Keratinocyte (primary cell): Measurements from ENCODE around the gene PRODH. TPM values are rescaled to one million over a fixed set of nuclear protein-coding genes. Genes with fewer than 3 reads are reported as not detected.
"Not testable (repeated sequence)": the region's sequence is repeated elsewhere in the genome, so short reads cannot be mapped to it uniquely, and the experiment has no call there.

Experiments
- DNase-seq: peaks from one replicate; pipeline ENCODE4 v3.0.0-alpha.2; 2011; ENCODE audit warnings: low read depth, missing footprints, low spot score
- FAIRE-seq: peaks from 2 replicates; lab custom pipeline; 2011; peaks lifted over from hg19 to GRCh38; lab: Jason Lieb, UNC
- H2AFZ ChIP-seq: 2 replicates; pipeline ENCODE4 v1.6.0; 2012; ENCODE audit warnings: low read length, control low read depth, inconsistent platforms; ENCODE audit not compliant: control insufficient read depth
- H3K27ac ChIP-seq: 2 replicates; pipeline ENCODE4 v1.5.1; 2011; ENCODE audit warnings: low read length; ENCODE audit not compliant: control insufficient read depth, insufficient read depth
- H3K27me3 ChIP-seq: 3 replicates; pipeline ENCODE4 v1.6.0; 2011; ENCODE audit warnings: low read length; ENCODE audit not compliant: control insufficient read depth, insufficient read depth; ENCODE audit errors: extremely low read depth
- H3K36me3 ChIP-seq, 2 experiments: 2 replicates in 1 of 2; 3 replicates in 1 of 2; pipeline ENCODE4 v1.5.1; 2011; ENCODE audit warnings: low read length in 2 of 2, mild to moderate bottlenecking in 1 of 2; ENCODE audit not compliant: control insufficient read depth in 2 of 2, insufficient read depth in 2 of 2; ENCODE audit errors: extremely low read depth in 1 of 2
- H3K4me1 ChIP-seq: 3 replicates; pipeline ENCODE4 v1.5.1; 2011; ENCODE audit warnings: low read length; ENCODE audit not compliant: control insufficient read depth, insufficient read depth; ENCODE audit errors: extremely low read depth
- H3K4me2 ChIP-seq: 3 replicates; pipeline ENCODE4 v1.6.0; 2011; ENCODE audit warnings: low read depth, low read length; ENCODE audit not compliant: control insufficient read depth, insufficient read depth; ENCODE audit errors: extremely low read depth
- H3K4me3 ChIP-seq, 3 experiments: fragments of 200-600 bp in 1 of 3; sonication (generic) in 1 of 3; 2 replicates in 2 of 3; 3 replicates in 1 of 3; pipeline ENCODE4 v1.5.1; 2011 to 2016; ENCODE audit warnings: low read length in 3 of 3, mild to moderate bottlenecking in 3 of 3, control low read depth in 2 of 3, inconsistent platforms in 1 of 3, low read depth in 1 of 3, mixed read lengths in 1 of 3, mixed run types in 1 of 3, moderate library complexity in 1 of 3; ENCODE audit not compliant: control insufficient read depth in 2 of 3, insufficient read depth in 2 of 3; ENCODE audit errors: extremely low read depth in 1 of 3
- H3K79me2 ChIP-seq: 2 replicates; pipeline ENCODE4 v1.6.0; 2012; ENCODE audit warnings: low read length; ENCODE audit not compliant: control insufficient read depth, insufficient read depth
- H3K9ac ChIP-seq: 3 replicates; pipeline ENCODE4 v1.6.0; 2011; ENCODE audit warnings: low read length; ENCODE audit not compliant: control insufficient read depth, insufficient read depth; ENCODE audit errors: extremely low read depth
- H3K9me1 ChIP-seq: 3 replicates; pipeline ENCODE4 v1.6.0; 2011; ENCODE audit warnings: low read length; ENCODE audit not compliant: control insufficient read depth, insufficient read depth; ENCODE audit errors: extremely low read depth
- H3K9me3 ChIP-seq: 2 replicates; pipeline ENCODE4 v1.5.1; 2012; ENCODE audit warnings: low read depth, low read length; ENCODE audit not compliant: control insufficient read depth
- H4K20me1 ChIP-seq: 3 replicates; pipeline ENCODE4 v1.6.0; 2011; ENCODE audit warnings: low read length; ENCODE audit not compliant: control insufficient read depth, insufficient read depth; ENCODE audit errors: extremely low read depth
- CTCF ChIP-seq, 3 experiments: IDR thresholded peaks in 1 of 3; conservative IDR thresholded peaks in 1 of 3; optimal IDR thresholded peaks in 1 of 3; 2 replicates in 2 of 3; 3 replicates in 1 of 3; pipeline versions ENCODE3 to v1.5.1; 2011; ENCODE audit warnings: low read length in 3 of 3, mild to moderate bottlenecking in 3 of 3, moderate library complexity in 2 of 3, control low read depth in 1 of 3, inconsistent platforms in 1 of 3; ENCODE audit not compliant: insufficient read depth in 2 of 3; ENCODE audit errors: extremely low read depth in 1 of 3
- EZH2 ChIP-seq: IDR thresholded peaks from one replicate; pipeline ENCODE4 v1.6.1; 2012; ENCODE audit warnings: inconsistent platforms, mild to moderate bottlenecking, low read length, moderate library complexity
- dilution Hi-C: fragments of 300-500 bp; cut with MboI; formaldehyde crosslinking; loops from one replicate; pipeline ENCODE4 v1.7.0; 2020; ENCODE audit warnings: low sequenced_read_pairs; ENCODE audit not compliant: extremely low pct_ligation_motif_present
- polyA plus RNA-seq, 5 experiments: library from polyadenylated mRNA; depleted of rRNA in 3 of 5; stranded (reverse) in 3 of 5; stranded (forward) in 1 of 5; unstranded in 1 of 5; fragments of >200 nt; gene quantifications; 1 replicate in 1 of 5; 2 replicates in 3 of 5; 3 replicates in 1 of 5; pipeline versions ENCODE4 v1.2.1 to v1.2.3, GENCODE V29; 2011 to 2012; ENCODE audit warnings: missing spikeins in 2 of 5, low read depth in 1 of 5, low replicate concordance in 1 of 5

Gene PRODH
- polyA plus RNA-seq, 1 donor (not counting 4 experiments of a cell fraction or from before 2014, with no cell fraction given), result 12.3 TPM

GRCh38 chr22:18909556-18909955 lies 26.5 kb downstream of the PRODH start:
- Histone ChIP-seq H2AFZ (no peak overlapping the region), H3K9me1 (no peaks in the 10 kb centered on the region), H3K9me3 (no peaks in the 10 kb centered on the region), H3K27ac (no peak overlapping the region), H3K4me3 (no peak overlapping the region), H3K27me3 (no peaks in the 10 kb centered on the region), H3K79me2 (no peaks in the 10 kb centered on the region), H3K4me2 (no peak overlapping the region), H3K36me3 (no peaks in the 10 kb centered on the region), H3K4me1 (no peaks in the 10 kb centered on the region), H4K20me1 (no peaks in the 10 kb centered on the region), H3K9ac (no peak overlapping the region)
- DNase-seq, result no peak
- no peak for FAIRE-seq
- dilution Hi-C loops, result no loop called here
- TF ChIP-seq EZH2 (no peak), CTCF (optimal IDR thresholded peaks at IDR 0.05 in 1 of 3, IDR thresholded peaks at IDR 0.05 in 1 of 3, conservative IDR thresholded peaks at IDR 0.05 in 1 of 3; ENCODE audit: extremely low read depth in 1 of 3, insufficient read depth in 2 of 3, low read length in 3 of 3) (no peak)

GRCh38 chr22:18906896-18907295 lies 29.2 kb downstream of the PRODH start:
- Histone ChIP-seq H3K4me2 (no peak overlapping the region), H3K79me2 (no peaks in the 10 kb centered on the region), H2AFZ (no peak overlapping the region), H3K9me3 (no peaks in the 10 kb centered on the region), H3K4me3 (no peak overlapping the region), H3K9me1 (no peaks in the 10 kb centered on the region), H4K20me1 (no peaks in the 10 kb centered on the region), H3K9ac (no peak overlapping the region), H3K27me3 (no peaks in the 10 kb centered on the region), H3K27ac (no peak overlapping the region), H3K36me3 (no peaks in the 10 kb centered on the region), H3K4me1 (no peaks in the 10 kb centered on the region)
- FAIRE-seq, result no peak
- no peak for DNase-seq
- dilution Hi-C loops, result no loop called here
- TF ChIP-seq EZH2, result no peak
- no peak for TF ChIP-seq CTCF (optimal IDR thresholded peaks at IDR 0.05 in 1 of 3, IDR thresholded peaks at IDR 0.05 in 1 of 3, conservative IDR thresholded peaks at IDR 0.05 in 1 of 3; ENCODE audit: extremely low read depth in 1 of 3, insufficient read depth in 2 of 3, low read length in 3 of 3)

- H3K36me3 ChIP-seq, dilution Hi-C loops, H3K4me3 ChIP-seq, H3K9ac ChIP-seq, H3K27ac ChIP-seq, FAIRE-seq, H3K27me3 ChIP-seq, H4K20me1 ChIP-seq, H3K9me3 ChIP-seq, H3K9me1 ChIP-seq, H3K4me2 ChIP-seq, H3K79me2 ChIP-seq, DNase-seq, H2AFZ ChIP-seq, H3K4me1 ChIP-seq: not testable (repeated sequence)
Measured at GRCh38 chr22:18906410-18906745, 29.7 kb downstream of the PRODH start.
